Measurements from ENCODE around the gene DYNC1LI1. TPM values are rescaled to one million over a fixed set of nuclear protein-coding genes. Genes with fewer than 3 reads are reported as not detected.
A peak's percentile ranks its signal among the peaks of the same experiment; 100 is the strongest.

DYNC1LI1 gene
- total RNA-seq, 3 donors from 2014 or later = 16.7 to 26.5 (median 19.9) TPM

GRCh38 chr3:32510075-32510724, 60.5 kb downstream of the DYNC1LI1 start:
- intact Hi-C loops (cut with DNase I, micrococcal nuclease) = loop anchor here in 1 of 2 donors (10.0 kb wide), 1 partner anchor 155 kb away; no protein-coding TSS in a partner anchor
- DNase-seq = peak in 2 of 3 donors; percentile 44 to 85
- peak; percentile 34 for TF ChIP-seq CTCF (IDR thresholded peaks at IDR 0.05)
- ATAC-seq = peak; percentile 86
- H3K9me3 ChIP-seq = no peaks in the 10 kb centered on the region
- H3K4me1 ChIP-seq (ENCODE audit: low read depth) = no peaks in the 10 kb centered on the region
- H3K4me3 ChIP-seq = no peak overlapping the region
- no peaks in the 10 kb centered on the region for H3K36me3 ChIP-seq (ENCODE audit: low read depth)

DNA sequence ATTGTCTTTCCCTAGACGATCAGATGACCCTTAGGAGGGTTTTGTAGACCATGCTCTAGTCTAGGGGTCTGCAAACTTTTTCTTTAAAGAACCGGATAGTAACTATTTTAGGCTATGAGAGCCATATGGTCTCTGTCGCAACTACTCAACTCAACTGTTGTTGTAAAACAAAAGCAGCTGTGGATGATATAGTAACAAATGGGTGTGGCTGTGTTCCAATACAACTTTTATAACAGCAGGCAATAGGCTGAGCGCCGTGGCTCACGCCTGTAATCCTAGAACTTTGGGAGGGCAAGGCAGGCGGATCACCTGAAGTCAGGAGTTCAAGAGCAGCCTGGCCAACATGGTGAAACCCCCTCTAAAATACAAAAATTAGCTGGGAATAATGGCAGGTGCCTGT, 61.9 kb downstream of the DYNC1LI1 start:
- Histone ChIP-seq H3K4me3 (no peak overlapping the region), H3K36me3 (ENCODE audit: low read depth) (no peaks in the 10 kb centered on the region), H3K9me3 (no peaks in the 10 kb centered on the region), H3K4me1 (ENCODE audit: low read depth) (no peaks in the 10 kb centered on the region)
- DNase-seq (peak in 2 of 3 donors; percentile 54 to 61), ATAC-seq (peak; percentile 87)
- intact Hi-C loops (cut with DNase I, micrococcal nuclease) = loop anchor here in 1 of 2 donors (10.0 kb wide), 1 partner anchor 166 kb away; no protein-coding TSS in a partner anchor
- TF ChIP-seq CTCF (IDR thresholded peaks at IDR 0.05) = no peak

DNA sequence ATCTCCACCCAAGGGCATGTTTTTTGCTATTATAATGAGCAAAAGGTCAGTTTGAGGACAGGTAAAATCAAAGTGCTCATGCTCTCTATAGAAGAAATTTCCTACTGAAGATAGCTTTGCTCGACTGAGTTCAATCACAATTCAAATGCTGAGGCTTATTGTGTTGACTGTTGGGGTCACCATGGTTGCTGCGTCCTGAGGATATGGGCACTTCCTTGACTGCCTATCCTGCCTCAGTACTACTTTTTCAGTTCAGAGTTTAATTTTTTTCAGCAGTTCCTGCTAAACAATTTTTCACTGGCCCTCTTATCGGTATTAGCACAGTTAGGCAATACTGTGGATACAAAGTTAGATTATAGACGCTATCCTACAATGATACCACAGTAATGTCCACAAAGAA, 64.2 kb downstream of the DYNC1LI1 start:
- Histone ChIP-seq H3K9me3 (no peaks in the 10 kb centered on the region), H3K4me3 (no peak overlapping the region), H3K4me1 (ENCODE audit: low read depth) (no peaks in the 10 kb centered on the region), H3K36me3 (ENCODE audit: low read depth) (no peaks in the 10 kb centered on the region)
- ATAC-seq (no peak), DNase-seq (no peak)
- TF ChIP-seq CTCF (IDR thresholded peaks at IDR 0.05) = no peak
- intact Hi-C loops (cut with DNase I, micrococcal nuclease) = loop anchor here in 1 of 2 donors (10.0 kb wide), 1 partner anchor 168 kb away; no protein-coding TSS in a partner anchor

DNA sequence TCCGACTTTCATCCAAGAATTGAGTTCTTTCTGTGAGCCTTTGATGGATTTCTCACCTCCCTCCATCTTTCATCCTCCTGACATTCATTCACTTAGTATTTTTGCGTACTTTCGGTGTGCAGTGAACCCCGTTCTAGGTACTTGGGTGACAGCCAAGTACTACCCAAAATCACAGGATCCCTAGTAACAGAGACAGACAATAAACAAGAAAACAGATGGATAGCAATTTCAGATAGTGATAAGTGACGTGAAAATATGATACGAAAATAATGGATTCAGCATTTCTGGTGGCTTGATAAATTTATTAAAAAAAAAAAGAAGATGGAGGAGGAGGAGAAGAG, 67.7 kb downstream of the DYNC1LI1 start:
- DNase-seq = no peak
- intact Hi-C loops (cut with DNase I, micrococcal nuclease) = loop anchor here in 1 of 2 donors (10.0 kb wide), 1 partner anchor 172 kb away; no protein-coding TSS in a partner anchor
- no peak for ATAC-seq

GRCh38 chr3:32502118-32502945, 68.3 kb downstream of the DYNC1LI1 start, which contains the start of gene CMTM6:
Gene CMTM6, minus strand, starts transcription at chr3:32502852. Its CDS starts 107 bp downstream, at chr3:32502745.
- Histone ChIP-seq H3K36me3 (ENCODE audit: low read depth) (no peaks in the 10 kb centered on the region), H3K4me1 (ENCODE audit: low read depth) (peaks cover 5% of the 10 kb centered on the region), H3K9me3 (no peaks in the 10 kb centered on the region), H3K4me3 (peak within 1 kb of the TSS; percentile 97)
- intact Hi-C loops (cut with DNase I, micrococcal nuclease) = loop anchor here in 1 of 2 donors (10.0 kb wide), 1 partner anchor 172 kb away; no protein-coding TSS in a partner anchor
- peak; percentile 97 for ATAC-seq
- TF ChIP-seq CTCF (IDR thresholded peaks at IDR 0.05) = no peak
- peak; percentile 83 to 90 (median 86) for DNase-seq

More for the DNA sequence above, 67.7 kb downstream of the DYNC1LI1 start:
- H3K36me3 ChIP-seq (ENCODE audit: low read depth) = no peaks in the 10 kb centered on the region
- H3K4me1 ChIP-seq (ENCODE audit: low read depth) = no peaks in the 10 kb centered on the region
- H3K4me3 ChIP-seq = peak overlapping the region; percentile 97
- TF ChIP-seq CTCF (IDR thresholded peaks at IDR 0.05) = no peak
- no peaks in the 10 kb centered on the region for H3K9me3 ChIP-seq
